ENCODE measurements around the gene NUP153.

- no peak for TF ChIP-seq POLR2A (IDR thresholded peaks at IDR 0.05; ENCODE audit: low read depth, low read length)
- TF ChIP-seq POLR2AphosphoS5 (IDR thresholded peaks at IDR 0.05; ENCODE audit: low read depth, low read length), result no peak
- TF ChIP-seq TAF1 (IDR thresholded peaks at IDR 0.05; ENCODE audit: borderline replicate concordance, low read depth, low read length), result no peak
Observed at GRCh38 chr6:17703256-17703694, 3.5 kb downstream of the NUP153 start.

Measured in GM12892 (cell line).